Loucy (cell line): ENCODE results near the gene CAMK1D.

ENCODE experiments used
- EZH2phosphoT487 ChIP-seq: fragments of 200-600 bp; IDR thresholded peaks from 2 replicates; pipeline ENCODE4 v1.6.1; 2018; ENCODE audit warnings: antibody characterized with exemption, mild to moderate bottlenecking, moderate library complexity, borderline replicate concordance
- TF ChIP-seq, protein P1 (sequence below): fragments of 200-600 bp; sonication (generic); conservative IDR thresholded peaks from 2 replicates; pipeline ENCODE4 v1.5.1; 2014; ENCODE audit warnings: mild to moderate bottlenecking, antibody characterized with exemption, low read length

DNA sequence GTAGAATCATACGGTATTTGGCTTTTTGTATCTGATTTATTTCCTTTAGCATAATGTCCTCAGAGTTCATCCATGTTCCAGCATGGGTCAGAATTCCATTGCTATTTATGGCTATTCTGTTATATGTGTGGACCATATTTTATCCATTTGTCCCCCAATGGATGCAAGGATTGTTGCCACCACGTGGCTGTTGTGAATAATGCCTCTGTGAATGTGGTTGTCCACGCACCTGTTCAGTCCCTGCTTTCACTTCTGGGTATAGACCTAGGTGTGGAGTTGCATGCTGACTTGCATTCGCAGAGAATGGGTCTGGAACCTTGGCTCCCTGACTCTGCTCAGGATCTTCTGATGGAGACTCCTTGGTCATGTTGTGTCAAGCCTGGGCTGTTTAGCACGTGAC is 199.9 kb downstream of the CAMK1D start:
- TF ChIP-seq, protein P1, sequence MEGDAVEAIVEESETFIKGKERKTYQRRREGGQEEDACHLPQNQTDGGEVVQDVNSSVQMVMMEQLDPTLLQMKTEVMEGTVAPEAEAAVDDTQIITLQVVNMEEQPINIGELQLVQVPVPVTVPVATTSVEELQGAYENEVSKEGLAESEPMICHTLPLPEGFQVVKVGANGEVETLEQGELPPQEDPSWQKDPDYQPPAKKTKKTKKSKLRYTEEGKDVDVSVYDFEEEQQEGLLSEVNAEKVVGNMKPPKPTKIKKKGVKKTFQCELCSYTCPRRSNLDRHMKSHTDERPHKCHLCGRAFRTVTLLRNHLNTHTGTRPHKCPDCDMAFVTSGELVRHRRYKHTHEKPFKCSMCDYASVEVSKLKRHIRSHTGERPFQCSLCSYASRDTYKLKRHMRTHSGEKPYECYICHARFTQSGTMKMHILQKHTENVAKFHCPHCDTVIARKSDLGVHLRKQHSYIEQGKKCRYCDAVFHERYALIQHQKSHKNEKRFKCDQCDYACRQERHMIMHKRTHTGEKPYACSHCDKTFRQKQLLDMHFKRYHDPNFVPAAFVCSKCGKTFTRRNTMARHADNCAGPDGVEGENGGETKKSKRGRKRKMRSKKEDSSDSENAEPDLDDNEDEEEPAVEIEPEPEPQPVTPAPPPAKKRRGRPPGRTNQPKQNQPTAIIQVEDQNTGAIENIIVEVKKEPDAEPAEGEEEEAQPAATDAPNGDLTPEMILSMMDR, result peak; percentile 40; the same call in 1 of the 2 replicates
- no peak for TF ChIP-seq EZH2phosphoT487
